HFF-Myc (cell line): ENCODE results near the gene TPTE2.
A peak's percentile ranks its signal among the peaks of the same experiment; 100 is the strongest.

ENCODE experiments used
- DNase-seq: peaks from one replicate; pipeline ENCODE4 v3.0.0-alpha.2; 2011; ENCODE audit warnings: low read depth; ENCODE audit errors: extremely low read depth
- H3K4me3 ChIP-seq: replicated peaks from 2 replicates; pipeline ENCODE4 v1.5.1; 2011; ENCODE audit warnings: low read depth, mild to moderate bottlenecking, control low read depth, low read length
- CTCF ChIP-seq: IDR thresholded peaks from 2 replicates; pipeline ENCODE4 v1.5.1; 2012; ENCODE audit warnings: mild to moderate bottlenecking, low read depth, low read length, control low read depth; ENCODE audit errors: missing control alignments

The TPTE2 gene

GRCh38 chr13:19589312-19589711 is 28.0 kb upstream of the TPTE2 start:
- DNase-seq, result no peak
- no peak overlapping the region for H3K4me3 ChIP-seq
- no peak for TF ChIP-seq CTCF

GRCh38 chr13:19587635-19588300 is 26.4 kb upstream of the TPTE2 start:
- no peak overlapping the region for H3K4me3 ChIP-seq
- no peak for DNase-seq
- peak; percentile 58 for TF ChIP-seq CTCF

GRCh38 chr13:19586904-19587634 is 25.7 kb upstream of the TPTE2 start:
- no peak for TF ChIP-seq CTCF
- H3K4me3 ChIP-seq, result peak overlapping the region; percentile 17
- DNase-seq, result peak; percentile 24

GRCh38 chr13:19581675-19582074 is 20.3 kb upstream of the TPTE2 start:
- TF ChIP-seq CTCF, result no peak
- no peak overlapping the region for H3K4me3 ChIP-seq
- DNase-seq, result no peak

GRCh38 chr13:19575230-19575629 is 13.9 kb upstream of the TPTE2 start:
- no peak overlapping the region for H3K4me3 ChIP-seq
- no peak for TF ChIP-seq CTCF
- DNase-seq, result no peak

- no peak for DNase-seq
- TF ChIP-seq CTCF, result no peak
- no peak overlapping the region for H3K4me3 ChIP-seq
These were observed 11.9 kb upstream of the TPTE2 start for GRCh38 chr13:19573120-19573716.
